ENCODE measurements around the gene PTP4A1. TPM values are rescaled to one million over a fixed set of nuclear protein-coding genes. Genes with fewer than 3 reads are reported as not detected.

Gene PTP4A1
- total and polyA plus RNA-seq, 2 of the 13 experiments (the other 11 are each of a cell fraction or from before 2014, with no cell fraction given), result 141 to 376 TPM

DNA sequence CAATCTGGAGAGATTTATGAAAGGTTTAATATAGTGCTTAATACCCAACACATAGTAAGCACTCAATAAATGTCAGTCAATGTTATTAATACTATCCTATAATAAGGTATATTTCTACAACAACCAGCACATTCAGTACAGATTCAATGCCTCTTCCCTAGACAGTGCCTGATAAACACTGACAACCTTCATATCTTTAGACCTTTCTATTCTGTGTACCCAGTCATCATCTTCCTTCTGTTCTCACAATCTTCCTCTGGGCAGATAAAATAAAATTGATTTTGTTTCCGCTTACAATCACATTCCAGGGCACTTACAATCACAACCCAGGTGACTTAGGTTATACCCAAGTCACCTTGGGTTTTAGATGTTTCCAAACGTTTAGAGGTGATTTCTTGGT, 11.0 kb upstream of the PTP4A1 start:
- no peaks in the 10 kb centered on the region for H3K9me3 ChIP-seq (ENCODE audit: low read length)
- peak overlapping the region; percentile 27 for H3K27ac ChIP-seq (ENCODE audit: extremely low read length, insufficient read depth, low read length)
- H3K4me3 ChIP-seq (replicated peaks in 1 of 3; ENCODE audit: insufficient read depth in 1 of 3, low read depth in 2 of 3, low read length in 3 of 3), result no peak overlapping the region
- ChIA-PET POLR2A (interaction anchor here (0.7 to 2.0 kb wide), 8 partner anchors 9 to 103 kb away, joined by 3 to 8 read pairs (median 5); no protein-coding TSS in a partner anchor), CTCF (ENCODE audit: low intra/inter-chr PET ratio, low total read pairs) (no interaction called here)
- WGBS (ENCODE audit: low lambda C conversion rate), result 82% methylated on average over 2 of the region's 2 CpGs
- peaks cover 77% of the 10 kb centered on the region for H3K4me1 ChIP-seq (ENCODE audit: insufficient read depth, low read length)
- DNase-seq (ENCODE audit: low spot score) (no peak), FAIRE-seq (no peak), ATAC-seq (peak; percentile 24)
- BruUV-seq (replicated peaks), result no TSS peak
- H3K4me2 ChIP-seq (ENCODE audit: low read depth, low read length), result 0 out of 2 replicates have a peak overlapping the region, but pooled peaks have one; percentile 8
- peaks cover 85% of the 10 kb centered on the region for H3K79me2 ChIP-seq (ENCODE audit: insufficient read depth, low read length)
- TF ChIP-seq THYN1 (CRISPR knock-in tag; IDR thresholded peaks at IDR 0.05; ENCODE audit: borderline replicate concordance, low read depth) (0 out of 2 replicates have a peak, but pooled peaks have one; percentile 54), IRF2 (CRISPR knock-in tag; IDR thresholded peaks at IDR 0.05) (no peak), ZNF674 (CRISPR knock-in tag; IDR thresholded peaks at IDR 0.05; ENCODE audit: low read depth) (no peak), RBFOX2 (IDR thresholded peaks at IDR 0.05; ENCODE audit: low read depth, low read length) (peak; percentile 55; the same call in 1 of the 2 replicates), RBM22 (optimal IDR thresholded peaks at IDR 0.05; ENCODE audit: low read length) (peak; percentile 19)
- TF ChIP-seq, protein P1, sequence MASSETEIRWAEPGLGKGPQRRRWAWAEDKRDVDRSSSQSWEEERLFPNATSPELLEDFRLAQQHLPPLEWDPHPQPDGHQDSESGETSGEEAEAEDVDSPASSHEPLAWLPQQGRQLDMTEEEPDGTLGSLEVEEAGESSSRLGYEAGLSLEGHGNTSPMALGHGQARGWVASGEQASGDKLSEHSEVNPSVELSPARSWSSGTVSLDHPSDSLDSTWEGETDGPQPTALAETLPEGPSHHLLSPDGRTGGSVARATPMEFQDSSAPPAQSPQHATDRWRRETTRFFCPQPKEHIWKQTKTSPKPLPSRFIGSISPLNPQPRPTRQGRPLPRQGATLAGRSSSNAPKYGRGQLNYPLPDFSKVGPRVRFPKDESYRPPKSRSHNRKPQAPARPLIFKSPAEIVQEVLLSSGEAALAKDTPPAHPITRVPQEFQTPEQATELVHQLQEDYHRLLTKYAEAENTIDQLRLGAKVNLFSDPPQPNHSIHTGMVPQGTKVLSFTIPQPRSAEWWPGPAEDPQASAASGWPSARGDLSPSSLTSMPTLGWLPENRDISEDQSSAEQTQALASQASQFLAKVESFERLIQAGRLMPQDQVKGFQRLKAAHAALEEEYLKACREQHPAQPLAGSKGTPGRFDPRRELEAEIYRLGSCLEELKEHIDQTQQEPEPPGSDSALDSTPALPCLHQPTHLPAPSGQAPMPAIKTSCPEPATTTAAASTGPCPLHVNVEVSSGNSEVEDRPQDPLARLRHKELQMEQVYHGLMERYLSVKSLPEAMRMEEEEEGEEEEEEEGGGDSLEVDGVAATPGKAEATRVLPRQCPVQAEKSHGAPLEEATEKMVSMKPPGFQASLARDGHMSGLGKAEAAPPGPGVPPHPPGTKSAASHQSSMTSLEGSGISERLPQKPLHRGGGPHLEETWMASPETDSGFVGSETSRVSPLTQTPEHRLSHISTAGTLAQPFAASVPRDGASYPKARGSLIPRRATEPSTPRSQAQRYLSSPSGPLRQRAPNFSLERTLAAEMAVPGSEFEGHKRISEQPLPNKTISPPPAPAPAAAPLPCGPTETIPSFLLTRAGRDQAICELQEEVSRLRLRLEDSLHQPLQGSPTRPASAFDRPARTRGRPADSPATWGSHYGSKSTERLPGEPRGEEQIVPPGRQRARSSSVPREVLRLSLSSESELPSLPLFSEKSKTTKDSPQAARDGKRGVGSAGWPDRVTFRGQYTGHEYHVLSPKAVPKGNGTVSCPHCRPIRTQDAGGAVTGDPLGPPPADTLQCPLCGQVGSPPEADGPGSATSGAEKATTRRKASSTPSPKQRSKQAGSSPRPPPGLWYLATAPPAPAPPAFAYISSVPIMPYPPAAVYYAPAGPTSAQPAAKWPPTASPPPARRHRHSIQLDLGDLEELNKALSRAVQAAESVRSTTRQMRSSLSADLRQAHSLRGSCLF (CRISPR knock-in tag; IDR thresholded peaks at IDR 0.05; ENCODE audit: borderline replicate concordance), result no peak
- no peak overlapping the region for H3K9ac ChIP-seq (ENCODE audit: insufficient read depth, low read depth, low read length)
- intact Hi-C loops (cut with micrococcal nuclease; ENCODE audit: unreplicated experiment), result no loop called here
- H4K20me1 ChIP-seq (ENCODE audit: insufficient read depth, low read length), result no peaks in the 10 kb centered on the region
- peaks cover 1 to 8% of the 10 kb centered on the region in 2 experiments; a peak in 3 of 5 replicates for H3K36me3 ChIP-seq (replicated peaks in 1 of 2; ENCODE audit: control insufficient read depth in 1 of 2, insufficient read depth in 2 of 2, low read length in 2 of 2)
- H2AFZ ChIP-seq (ENCODE audit: low read length), result no peak overlapping the region
- in situ Hi-C loops (cut with HindIII; ENCODE audit: extremely low pct_ligation_motif_present, low pct_unique_long_range_greater_than_20kb), result no loop called here
- H3K27me3 ChIP-seq (ENCODE audit: control insufficient read depth in 1 of 2, insufficient read depth in 2 of 2, low read length in 2 of 2), result no peaks in the 10 kb centered on the region
